Panc1 (cell line): ENCODE measurements around the gene HTR4. TPM values are rescaled to one million over a fixed set of nuclear protein-coding genes. Genes with fewer than 3 reads are reported as not detected.

Source experiments
- ATAC-seq: fragments of 200-7000 bp; cut with Tn5 transposase; 2 replicates; pipeline ENCODE4 v1.9.1; 2020; ENCODE audit warnings: mild to moderate bottlenecking, moderate library complexity
- BruUV-seq: library from RNA; stranded (reverse); fragments of 400-500 nt; replicated peaks from 2 replicates; lab custom pipeline; 2021; lab: Mats Ljungman, UMichigan
- CTCF ChIA-PET: fragments of 300-600 bp; sonication (Branson Sonifier 250); formaldehyde crosslinking; loops from one replicate; lab custom pipeline; 2022; ENCODE audit warnings: antibody characterized with exemption; lab: Charles Lee
- POLR2A ChIA-PET: fragments of 300-600 bp; sonication (Branson Sonifier 250); formaldehyde crosslinking; loops from one replicate; lab custom pipeline; 2022; ENCODE audit warnings: antibody characterized with exemption; lab: Charles Lee
- DNase-seq: peaks from one replicate; pipeline ENCODE4 v3.0.0-alpha.2; 2010; ENCODE audit warnings: low read depth, low spot score
- H3K27ac ChIP-seq: 2 replicates; pipeline ENCODE4 v1.5.1; 2011; ENCODE audit warnings: mild to moderate bottlenecking, low read length, inconsistent platforms
- H3K27me3 ChIP-seq: fragments of 200-500 bp; sonication (Bioruptor generic); 2 replicates; pipeline ENCODE4 v1.6.0; 2014; ENCODE audit warnings: low read length, inconsistent platforms; ENCODE audit not compliant: control insufficient read depth, insufficient read depth
- H3K36me3 ChIP-seq: fragments of 200-500 bp; sonication (Bioruptor generic); 2 replicates; pipeline ENCODE4 v1.5.1; 2014; ENCODE audit warnings: inconsistent platforms, mild to moderate bottlenecking, low read length, moderate library complexity; ENCODE audit not compliant: control insufficient read depth, insufficient read depth
- H3K4me1 ChIP-seq: 2 replicates; pipeline ENCODE4 v1.5.1; 2011; ENCODE audit warnings: inconsistent platforms, mild to moderate bottlenecking, low read length, moderate library complexity; ENCODE audit not compliant: control insufficient read depth, insufficient read depth
- H3K4me3 ChIP-seq, 2 experiments: 2 replicates each; pipeline ENCODE4 v1.5.1; 2011 to 2012; ENCODE audit warnings: low read depth in 2 of 2, low read length in 2 of 2, mild to moderate bottlenecking in 2 of 2, inconsistent platforms in 1 of 2, moderate library complexity in 1 of 2
- H3K9me3 ChIP-seq: fragments of 200-500 bp; sonication (Bioruptor generic); 2 replicates; pipeline ENCODE4 v1.5.1; 2014; ENCODE audit warnings: low read depth, mild to moderate bottlenecking, inconsistent platforms, low read length, moderate library complexity; ENCODE audit not compliant: control insufficient read depth, insufficient read depth
- CTCF ChIP-seq: fragments of 450-650 bp; IDR thresholded peaks from 2 replicates; pipeline ENCODE4 v1.5.1; 2017; ENCODE audit warnings: mild to moderate bottlenecking
- POLR2AphosphoS5 ChIP-seq: IDR thresholded peaks from 2 replicates; pipeline ENCODE4 v1.6.1; 2012; ENCODE audit warnings: mild to moderate bottlenecking, low read depth, low read length, moderate library complexity
- SIN3A ChIP-seq: IDR thresholded peaks from 2 replicates; pipeline ENCODE4 v1.6.1; 2012; ENCODE audit warnings: low read depth, mild to moderate bottlenecking, low read length, moderate library complexity, borderline replicate concordance; ENCODE audit not compliant: insufficient read depth
- TCF7L2 ChIP-seq: IDR thresholded peaks from 2 replicates; pipeline ENCODE4 v1.6.1; 2011; ENCODE audit warnings: mild to moderate bottlenecking, low read depth, low read length, inconsistent platforms
- in situ Hi-C: cut with HindIII; loops from 2 replicates; pipeline ENCODE4 v1.10.0; 2016; ENCODE audit warnings: low sequenced_read_pairs, low pct_unique_long_range_greater_than_20kb
- intact Hi-C: fragments of 100-400 bp; cut with micrococcal nuclease; formaldehyde crosslinking; loops from one replicate; pipeline ENCODE4 v1.10.0; 2022; ENCODE audit not compliant: unreplicated experiment
- total RNA-seq: library from RNA; stranded (reverse); gene quantifications from one replicate; pipeline ENCODE4 v1.2.1, GENCODE V29; 2021; ENCODE audit not compliant: unreplicated experiment
- TF ChIP-seq, protein P1 (sequence below), 2 experiments: IDR thresholded peaks; 2 replicates each; pipeline ENCODE4 v1.6.1; 2011 to 2012; ENCODE audit warnings: low read depth in 2 of 2, control low read depth in 1 of 2, low read length in 1 of 2, mild to moderate bottlenecking in 1 of 2, moderate library complexity in 1 of 2; ENCODE audit not compliant: insufficient read depth in 1 of 2

HTR4 gene
- total RNA-seq, 1 experiment from 2014 or later: not detected

- Histone ChIP-seq H3K27ac (no peak overlapping the region), H3K9me3 (no peaks in the 10 kb centered on the region), H3K36me3 (no peaks in the 10 kb centered on the region), H3K4me1 (no peaks in the 10 kb centered on the region), H3K4me3 (no peak overlapping the region), H3K27me3 (no peaks in the 10 kb centered on the region)
- no peak for DNase-seq
- in situ Hi-C loops: no loop called here
- ChIA-PET POLR2A (no interaction called here), CTCF (no interaction called here)
- TF ChIP-seq, protein P1, sequence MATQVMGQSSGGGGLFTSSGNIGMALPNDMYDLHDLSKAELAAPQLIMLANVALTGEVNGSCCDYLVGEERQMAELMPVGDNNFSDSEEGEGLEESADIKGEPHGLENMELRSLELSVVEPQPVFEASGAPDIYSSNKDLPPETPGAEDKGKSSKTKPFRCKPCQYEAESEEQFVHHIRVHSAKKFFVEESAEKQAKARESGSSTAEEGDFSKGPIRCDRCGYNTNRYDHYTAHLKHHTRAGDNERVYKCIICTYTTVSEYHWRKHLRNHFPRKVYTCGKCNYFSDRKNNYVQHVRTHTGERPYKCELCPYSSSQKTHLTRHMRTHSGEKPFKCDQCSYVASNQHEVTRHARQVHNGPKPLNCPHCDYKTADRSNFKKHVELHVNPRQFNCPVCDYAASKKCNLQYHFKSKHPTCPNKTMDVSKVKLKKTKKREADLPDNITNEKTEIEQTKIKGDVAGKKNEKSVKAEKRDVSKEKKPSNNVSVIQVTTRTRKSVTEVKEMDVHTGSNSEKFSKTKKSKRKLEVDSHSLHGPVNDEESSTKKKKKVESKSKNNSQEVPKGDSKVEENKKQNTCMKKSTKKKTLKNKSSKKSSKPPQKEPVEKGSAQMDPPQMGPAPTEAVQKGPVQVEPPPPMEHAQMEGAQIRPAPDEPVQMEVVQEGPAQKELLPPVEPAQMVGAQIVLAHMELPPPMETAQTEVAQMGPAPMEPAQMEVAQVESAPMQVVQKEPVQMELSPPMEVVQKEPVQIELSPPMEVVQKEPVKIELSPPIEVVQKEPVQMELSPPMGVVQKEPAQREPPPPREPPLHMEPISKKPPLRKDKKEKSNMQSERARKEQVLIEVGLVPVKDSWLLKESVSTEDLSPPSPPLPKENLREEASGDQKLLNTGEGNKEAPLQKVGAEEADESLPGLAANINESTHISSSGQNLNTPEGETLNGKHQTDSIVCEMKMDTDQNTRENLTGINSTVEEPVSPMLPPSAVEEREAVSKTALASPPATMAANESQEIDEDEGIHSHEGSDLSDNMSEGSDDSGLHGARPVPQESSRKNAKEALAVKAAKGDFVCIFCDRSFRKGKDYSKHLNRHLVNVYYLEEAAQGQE (IDR thresholded peaks at IDR 0.05; ENCODE audit: insufficient read depth in 1 of 2, low read depth in 2 of 2, low read length in 1 of 2): no peak
- TF ChIP-seq SIN3A (no peak), TCF7L2 (no peak), CTCF (no peak), POLR2AphosphoS5 (no peak)
- BruUV-seq: no TSS peak
- no peak for ATAC-seq
- intact Hi-C loops: no loop called here
Observed at GRCh38 chr5:148607406-148607805, 46.9 kb downstream of the HTR4 start.

DNA sequence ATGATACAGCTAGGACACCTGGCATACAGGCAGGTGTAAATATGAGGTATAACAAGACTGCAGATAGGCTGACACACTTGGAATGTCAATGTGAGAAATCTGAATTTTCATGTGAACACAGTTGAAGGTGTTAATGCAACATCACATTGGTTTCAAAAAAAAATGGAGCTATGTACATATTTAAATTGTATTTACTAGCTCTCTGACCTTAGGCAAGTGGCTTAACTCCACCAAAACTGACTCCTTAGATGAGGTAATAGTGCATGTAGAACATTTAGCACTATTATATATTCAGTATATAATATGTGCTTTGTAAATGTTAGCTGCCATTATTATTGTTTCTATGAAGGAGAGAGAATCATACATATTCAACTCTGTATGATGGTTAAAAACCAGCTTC is 48.0 kb downstream of the HTR4 start:
- no peaks in the 10 kb centered on the region for H3K27me3 ChIP-seq
- no TSS peak for BruUV-seq
- TF ChIP-seq POLR2AphosphoS5: no peak
- no peak for TF ChIP-seq TCF7L2
- TF ChIP-seq, protein P1 (IDR thresholded peaks at IDR 0.05; ENCODE audit: insufficient read depth in 1 of 2, low read depth in 2 of 2, low read length in 1 of 2): no peak
- TF ChIP-seq SIN3A: no peak
- no peak for TF ChIP-seq CTCF
- H3K36me3 ChIP-seq: no peaks in the 10 kb centered on the region
- in situ Hi-C loops: no loop called here
- POLR2A ChIA-PET: no interaction called here
- no peaks in the 10 kb centered on the region for H3K9me3 ChIP-seq
- no peak overlapping the region for H3K27ac ChIP-seq
- ATAC-seq (no peak), DNase-seq (no peak)
- no peaks in the 10 kb centered on the region for H3K4me1 ChIP-seq
- CTCF ChIA-PET: no interaction called here
- intact Hi-C loops: no loop called here
- H3K4me3 ChIP-seq: no peak overlapping the region
